Measurements from ENCODE around the gene MBP. TPM values are rescaled to one million over a fixed set of nuclear protein-coding genes. Genes with fewer than 3 reads are reported as not detected.

The MBP gene
- polyA plus RNA-seq, 1 donor from 2014 or later: 89.4 TPM

- Mint-ChIP-seq H3K4me3 (peak overlapping the region in 1 of 4 donors; percentile 78), H3K4me1 (peaks cover 56 to 67% (median 61%) of the 10 kb centered on the region in 3 donors), H3K9me3 (no peaks in the 10 kb centered on the region), H3K27me3 (no peaks in the 10 kb centered on the region), H3K36me3 (peaks cover 9% of the 10 kb centered on the region), H3K27ac (peak overlapping the region; percentile 39 to 98 (median 94))
Measured at GRCh38 chr18:77071711-77072292, 60.8 kb downstream of the MBP start.

- peak overlapping the region in 2 of 4 donors; percentile 46 to 78 for H3K4me3 Mint-ChIP-seq
- H3K27ac Mint-ChIP-seq: peak overlapping the region; percentile 40 to 98 (median 94)
- H3K9me3 Mint-ChIP-seq: no peaks in the 10 kb centered on the region
- peaks cover 9% of the 10 kb centered on the region for H3K36me3 Mint-ChIP-seq
- H3K4me1 Mint-ChIP-seq: peaks cover 56 to 72% (median 63%) of the 10 kb centered on the region in 3 donors
- no peaks in the 10 kb centered on the region for H3K27me3 Mint-ChIP-seq
Measured at GRCh38 chr18:77071061-77071460, 61.5 kb downstream of the MBP start.

DNA sequence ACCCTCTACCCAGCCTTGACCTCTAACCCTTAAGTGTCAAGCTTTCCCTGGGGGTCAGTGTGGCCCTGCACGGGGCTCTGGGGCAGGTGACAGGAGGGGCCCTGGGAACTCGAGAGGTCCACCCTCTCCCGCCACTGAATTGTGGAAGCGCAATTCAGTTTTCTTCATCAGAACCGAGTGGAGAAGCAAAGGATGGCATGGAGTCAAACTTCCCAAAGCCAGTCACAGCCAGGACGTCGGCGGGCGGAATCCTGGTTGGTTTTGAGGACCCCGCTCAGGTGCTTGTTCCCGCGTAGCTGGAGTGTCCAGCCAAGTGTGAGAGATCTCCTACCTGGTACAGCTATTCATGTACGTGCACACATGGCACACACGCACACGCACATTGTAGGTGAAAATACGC is 62.0 kb downstream of the MBP start:
- peak overlapping the region in 2 of 3 donors; percentile 94 to 98 for H3K27ac Mint-ChIP-seq
- H3K4me1 Mint-ChIP-seq: peaks cover 56 to 76% (median 66%) of the 10 kb centered on the region in 3 donors
- no peaks in the 10 kb centered on the region for H3K27me3 Mint-ChIP-seq
- peaks cover 9% of the 10 kb centered on the region for H3K36me3 Mint-ChIP-seq
- H3K9me3 Mint-ChIP-seq: peaks cover 0 to under 1% (median 0%) of the 10 kb centered on the region in 3 donors
- H3K4me3 Mint-ChIP-seq: no peak overlapping the region

DNA sequence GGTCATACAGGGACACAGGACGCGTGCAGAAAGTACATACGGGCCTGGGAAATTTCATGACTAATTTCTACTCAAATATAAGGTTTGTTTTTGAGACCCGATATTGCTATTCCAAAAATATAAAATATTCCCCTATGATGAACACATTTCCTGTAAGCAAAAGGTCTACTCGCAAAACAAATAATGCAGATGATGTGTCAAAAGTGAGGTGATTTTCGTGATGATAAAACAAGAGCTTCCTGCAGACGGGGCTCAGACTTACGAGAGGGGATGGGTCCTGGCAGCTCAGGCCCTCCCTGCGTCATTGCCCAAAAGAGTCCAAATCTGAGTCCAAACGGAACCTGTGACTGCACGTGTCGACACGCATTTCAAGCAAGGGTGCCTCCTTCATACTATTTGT is 62.7 kb downstream of the MBP start:
- Mint-ChIP-seq H3K9me3 (peaks cover 0 to 2% (median 0%) of the 10 kb centered on the region in 3 donors), H3K36me3 (peaks cover 11% of the 10 kb centered on the region), H3K4me1 (peaks cover 57 to 77% (median 70%) of the 10 kb centered on the region in 3 donors), H3K4me3 (peak overlapping the region in 3 of 4 donors; percentile 30 to 56 (median 37)), H3K27me3 (no peaks in the 10 kb centered on the region), H3K27ac (peak overlapping the region; percentile 76 to 98 (median 94))

DNA sequence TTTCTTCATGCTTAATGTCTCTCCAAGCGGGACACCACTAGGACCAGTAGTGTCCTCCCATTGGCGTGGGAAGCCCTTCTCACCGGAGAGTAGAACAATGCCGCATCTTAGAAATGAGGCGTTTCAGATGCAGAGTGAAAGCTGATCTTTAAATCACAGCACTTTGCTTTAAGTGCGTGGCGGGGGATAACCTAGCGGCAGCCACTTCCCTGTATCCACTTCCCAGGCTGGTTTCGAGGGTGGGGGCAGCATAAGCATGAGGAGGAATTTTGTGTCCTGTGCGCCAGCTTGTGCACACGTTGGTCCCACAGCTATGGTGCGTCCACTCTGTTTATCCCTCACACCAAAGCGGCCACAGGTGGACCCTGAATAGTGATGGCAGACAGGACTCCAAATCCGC is 63.1 kb downstream of the MBP start:
- H3K27ac Mint-ChIP-seq: peak overlapping the region; percentile 76 to 98 (median 94)
- H3K27me3 Mint-ChIP-seq: no peaks in the 10 kb centered on the region
- peaks cover 15% of the 10 kb centered on the region for H3K36me3 Mint-ChIP-seq
- peaks cover 0 to 2% (median 0%) of the 10 kb centered on the region in 3 donors for H3K9me3 Mint-ChIP-seq
- peaks cover 56 to 79% (median 74%) of the 10 kb centered on the region in 3 donors for H3K4me1 Mint-ChIP-seq
- peak overlapping the region; percentile 30 to 94 (median 64) for H3K4me3 Mint-ChIP-seq

DNA sequence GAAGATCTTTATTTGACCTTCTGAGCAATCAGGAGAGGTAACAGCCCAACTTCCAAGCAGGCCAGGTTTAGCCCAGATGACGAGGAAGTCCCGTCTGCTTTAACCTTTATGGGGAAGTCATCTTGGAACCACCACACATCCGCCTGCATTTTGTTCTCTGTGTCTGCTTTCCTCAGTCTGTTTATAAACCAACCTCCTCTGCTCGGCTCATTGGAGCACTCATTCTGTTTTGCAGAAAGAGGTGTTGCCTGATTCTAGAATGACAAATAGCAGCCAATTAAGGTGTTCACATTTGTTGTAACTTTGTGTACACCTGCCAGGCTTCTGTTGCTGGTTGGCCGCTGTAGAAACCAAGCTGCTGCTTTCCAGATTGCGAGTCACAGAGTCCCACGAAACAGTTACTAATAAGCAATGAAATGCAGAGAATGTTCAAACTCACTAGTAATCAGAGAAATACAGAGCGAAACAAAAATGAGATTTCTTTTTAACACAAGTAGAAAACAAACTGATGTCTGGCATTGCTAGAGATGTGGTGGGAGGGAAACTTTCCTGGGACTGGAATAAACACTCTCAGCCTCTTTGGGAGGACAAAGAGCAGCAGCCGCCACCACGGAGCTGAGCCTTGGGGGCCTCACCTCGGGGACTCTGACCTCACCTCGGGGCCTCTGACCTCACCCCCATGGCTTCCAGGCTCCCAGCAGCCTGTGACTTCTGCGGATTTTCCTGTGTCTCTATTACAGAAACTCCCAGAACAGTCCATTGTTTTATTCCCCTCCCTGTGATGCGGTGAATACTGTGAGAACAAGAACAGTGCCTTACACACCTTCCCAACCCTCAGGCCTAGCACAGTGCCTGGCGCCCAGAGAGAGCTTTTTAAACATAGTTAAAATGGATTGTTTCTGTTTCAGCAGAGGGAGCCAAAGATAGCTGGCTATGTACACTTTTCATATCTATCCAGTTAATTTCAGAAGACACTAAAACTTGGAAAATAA is 64.0 kb downstream of the MBP start:
- Mint-ChIP-seq H3K27ac (peak overlapping the region; percentile 94 to 98 (median 97)), H3K4me1 (peaks cover 58 to 80% (median 76%) of the 10 kb centered on the region in 3 donors), H3K9me3 (peaks cover 0 to 2% (median 0%) of the 10 kb centered on the region in 3 donors), H3K27me3 (no peaks in the 10 kb centered on the region), H3K36me3 (peaks cover 14% of the 10 kb centered on the region), H3K4me3 (peak overlapping the region; percentile 73 to 94 (median 82))

DNA sequence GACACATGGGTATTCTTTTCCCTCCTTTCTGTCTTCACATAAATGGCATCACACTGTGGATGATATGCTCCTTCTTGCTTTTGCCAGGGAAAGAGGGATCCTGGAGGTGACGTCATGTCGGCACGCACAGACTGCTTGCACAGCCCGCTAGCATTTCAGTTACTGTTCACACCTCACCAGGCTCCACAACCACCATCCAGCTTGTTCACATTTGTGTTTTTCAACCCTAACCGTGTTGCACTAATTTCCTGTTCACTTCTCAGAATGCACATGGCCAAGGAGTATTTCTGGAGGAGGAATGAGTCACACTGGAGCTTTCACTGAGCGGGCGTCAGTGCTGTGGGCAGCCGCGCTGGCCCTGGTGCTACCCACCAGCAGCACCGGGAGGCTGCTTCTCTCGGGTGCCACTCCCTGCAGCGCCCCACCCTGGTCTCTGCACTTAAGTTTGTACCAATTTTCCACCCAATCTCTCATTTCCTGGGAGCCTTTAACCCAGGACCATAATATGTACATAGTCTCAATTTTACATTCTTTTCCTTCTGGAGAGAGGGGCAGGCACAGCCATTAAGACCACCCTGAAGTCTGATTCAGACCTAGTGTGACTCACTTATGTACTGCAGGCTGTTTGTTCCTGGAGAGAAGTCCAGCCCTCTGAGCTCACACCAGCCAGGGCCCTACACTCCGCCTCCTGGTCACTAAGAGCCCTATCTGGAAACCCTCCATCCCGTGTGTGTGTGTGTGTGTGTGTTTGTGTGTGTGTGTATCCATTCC is 65.1 kb downstream of the MBP start:
- H3K27me3 Mint-ChIP-seq: no peaks in the 10 kb centered on the region
- peak overlapping the region; percentile 94 to 98 (median 97) for H3K27ac Mint-ChIP-seq
- H3K4me3 Mint-ChIP-seq: peak overlapping the region; percentile 73 to 94 (median 82)
- peaks cover 0 to 2% (median 0%) of the 10 kb centered on the region in 3 donors for H3K9me3 Mint-ChIP-seq
- peaks cover 66 to 87% (median 80%) of the 10 kb centered on the region in 3 donors for H3K4me1 Mint-ChIP-seq
- H3K36me3 Mint-ChIP-seq: peaks cover 12% of the 10 kb centered on the region

GRCh38 chr18:77066689-77067088 is 65.9 kb downstream of the MBP start:
- Mint-ChIP-seq H3K27me3 (no peaks in the 10 kb centered on the region), H3K27ac (peak overlapping the region in 2 of 3 donors; percentile 94 to 98), H3K36me3 (peaks cover 12% of the 10 kb centered on the region), H3K9me3 (peaks cover 0 to 2% (median 0%) of the 10 kb centered on the region in 3 donors), H3K4me1 (peaks cover 66 to 89% (median 81%) of the 10 kb centered on the region in 3 donors), H3K4me3 (peak overlapping the region in 2 of 4 donors; percentile 91 to 94)

GRCh38 chr18:77066101-77066500 is 66.5 kb downstream of the MBP start:
- Mint-ChIP-seq H3K4me1 (peaks cover 66 to 89% (median 83%) of the 10 kb centered on the region in 3 donors), H3K36me3 (peaks cover 12% of the 10 kb centered on the region), H3K4me3 (peak overlapping the region in 2 of 4 donors; percentile 23 to 52), H3K9me3 (peaks cover 0 to 2% (median 0%) of the 10 kb centered on the region in 3 donors), H3K27me3 (no peaks in the 10 kb centered on the region), H3K27ac (peak overlapping the region in 2 of 3 donors; percentile 94 to 97)

DNA sequence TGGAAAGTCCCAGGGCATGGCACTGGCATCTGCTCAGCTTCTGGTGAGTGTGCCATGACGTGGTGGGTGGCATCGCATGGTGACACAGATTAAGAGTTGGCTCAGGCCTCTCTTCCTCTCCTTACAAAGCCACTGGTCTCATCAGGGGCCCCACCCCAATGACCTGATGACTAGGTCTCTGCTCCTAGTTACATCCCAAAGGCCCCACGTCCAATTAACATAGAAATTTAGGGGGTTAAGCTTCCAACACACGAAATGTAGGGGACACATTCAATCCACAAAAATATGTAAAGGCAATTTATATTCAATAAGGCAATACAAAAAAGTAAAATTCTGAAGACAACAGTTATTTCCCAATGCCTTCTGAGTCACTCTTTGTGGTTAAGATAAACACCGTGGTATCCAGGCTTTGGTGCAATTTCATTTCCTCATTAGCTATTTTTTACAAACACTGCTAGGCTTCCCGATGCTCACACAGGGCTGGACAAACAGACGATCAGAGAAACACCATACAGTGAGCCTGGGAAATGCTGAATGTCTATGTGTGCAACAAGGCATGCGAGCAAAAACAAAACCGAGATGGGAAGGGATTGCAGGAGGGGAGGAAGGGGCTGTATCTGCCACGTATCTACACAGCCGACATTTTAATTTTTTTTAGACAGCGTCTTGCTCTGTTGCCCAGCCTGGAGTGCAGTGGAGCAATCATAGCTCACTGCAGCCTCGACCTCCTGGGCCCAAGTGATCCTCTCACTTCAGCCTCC is 67.2 kb downstream of the MBP start:
- peaks cover 9% of the 10 kb centered on the region for H3K36me3 Mint-ChIP-seq
- peaks cover 63 to 91% (median 81%) of the 10 kb centered on the region in 3 donors for H3K4me1 Mint-ChIP-seq
- H3K27ac Mint-ChIP-seq: peak overlapping the region; percentile 75 to 97 (median 94)
- H3K9me3 Mint-ChIP-seq: peaks cover 0 to 2% (median 0%) of the 10 kb centered on the region in 3 donors
- peak overlapping the region; percentile 29 to 71 (median 44) for H3K4me3 Mint-ChIP-seq
- H3K27me3 Mint-ChIP-seq: no peaks in the 10 kb centered on the region

DNA sequence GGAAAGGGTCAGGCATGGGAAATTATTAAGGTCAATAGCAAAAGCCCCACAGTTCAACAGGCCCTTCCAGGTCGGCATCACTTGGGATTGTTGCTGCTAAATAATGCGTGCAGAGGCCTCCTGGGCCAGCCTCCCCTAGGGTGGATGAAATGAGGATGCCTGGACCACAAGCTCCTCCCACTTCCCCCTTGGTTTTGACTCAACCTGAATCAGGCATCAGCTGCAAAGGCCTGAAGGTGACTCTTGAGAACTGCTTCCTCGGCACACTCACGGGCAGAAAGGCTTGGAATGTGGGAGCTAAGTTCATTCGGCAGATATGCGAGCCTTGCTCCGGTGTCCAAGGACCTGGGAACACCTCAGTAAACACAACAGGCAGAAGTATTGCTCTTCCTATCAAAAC is 69.3 kb downstream of the MBP start:
- Mint-ChIP-seq H3K36me3 (peaks cover 7% of the 10 kb centered on the region), H3K9me3 (peaks cover 0 to 2% (median 0%) of the 10 kb centered on the region in 3 donors), H3K27ac (peak overlapping the region; percentile 97 to 100 (median 97)), H3K4me3 (peak overlapping the region; percentile 58 to 93 (median 83)), H3K4me1 (peaks cover 50 to 79% (median 66%) of the 10 kb centered on the region in 3 donors), H3K27me3 (no peaks in the 10 kb centered on the region)

- Mint-ChIP-seq H3K9me3 (peaks cover 0 to 2% (median 0%) of the 10 kb centered on the region in 3 donors), H3K36me3 (peaks cover 7% of the 10 kb centered on the region), H3K4me1 (peaks cover 47 to 72% (median 61%) of the 10 kb centered on the region in 3 donors), H3K27me3 (no peaks in the 10 kb centered on the region), H3K27ac (peak overlapping the region; percentile 97 to 100 (median 97)), H3K4me3 (peak overlapping the region; percentile 58 to 93 (median 83))
Measured at GRCh38 chr18:77062518-77063003, 70.0 kb downstream of the MBP start.

DNA sequence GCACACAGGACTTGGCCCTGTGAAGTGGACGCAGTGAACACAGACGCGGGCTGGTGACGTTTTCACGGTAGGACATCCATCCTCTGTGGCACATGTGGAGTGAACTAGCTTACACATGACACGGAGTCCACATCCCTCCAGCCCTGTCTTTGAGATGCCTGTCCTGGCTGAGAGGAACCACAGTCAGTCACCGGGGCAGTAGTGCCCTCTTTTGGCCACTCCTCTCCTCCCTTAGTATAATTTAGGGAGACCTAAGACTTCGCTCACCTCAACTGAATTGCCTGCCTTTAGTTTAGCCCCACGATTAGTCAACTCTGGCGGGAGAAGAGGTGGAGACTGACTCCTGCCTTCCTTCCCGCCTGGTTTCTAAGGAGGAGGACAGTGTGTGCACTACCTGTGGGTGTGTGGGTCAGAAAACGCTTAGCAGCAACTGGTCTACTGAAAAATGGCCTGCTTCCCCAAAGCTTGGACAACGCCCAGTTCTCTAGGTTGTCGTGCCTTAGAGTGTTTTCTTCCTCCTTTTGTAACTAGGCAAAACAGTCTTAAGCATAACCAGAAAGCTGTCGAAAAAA is 70.6 kb downstream of the MBP start:
- Mint-ChIP-seq H3K36me3 (peaks cover 7% of the 10 kb centered on the region), H3K27me3 (no peaks in the 10 kb centered on the region), H3K4me1 (peaks cover 47 to 72% (median 60%) of the 10 kb centered on the region in 3 donors), H3K9me3 (peaks cover 0 to 2% (median 0%) of the 10 kb centered on the region in 3 donors), H3K4me3 (peak overlapping the region; percentile 52 to 93 (median 83)), H3K27ac (peak overlapping the region; percentile 97 to 100 (median 97))
